Subcutaneous adipose tissue (tissue), 4 donors: ENCODE data around the gene NT5DC4. TPM values are rescaled to one million over a fixed set of nuclear protein-coding genes. Genes with fewer than 3 reads are reported as not detected.

Experiments
- CTCF ChIP-seq: fragments of 450-650 bp; IDR thresholded peaks from one replicate; pipeline ENCODE4 v1.5.1; 2016; ENCODE audit warnings: low read depth, mild to moderate bottlenecking, control low read depth, antibody characterized with exemption, moderate library complexity
- total RNA-seq, 4 donors: library from RNA; depleted of rRNA; stranded (reverse); fragments of >200 nt; gene quantifications; one replicate each; pipeline ENCODE4 v1.1.0, GENCODE V29; 2016

Gene NT5DC4
- total RNA-seq, 4 donors from 2014 or later = not detected

- no peak for TF ChIP-seq CTCF
These were observed 10.0 kb downstream of the NT5DC4 start for GRCh38 chr2:112730791-112731190.

- no peak for TF ChIP-seq CTCF
These were observed 10.7 kb downstream of the NT5DC4 start for GRCh38 chr2:112731479-112731878.

- no peak for TF ChIP-seq CTCF
These were observed 12.6 kb downstream of the NT5DC4 start for GRCh38 chr2:112733456-112733855.

GRCh38 chr2:112733871-112734270 is 13.1 kb downstream of the NT5DC4 start:
- no peak for TF ChIP-seq CTCF

- TF ChIP-seq CTCF = no peak
These were observed 16.9 kb downstream of the NT5DC4 start for GRCh38 chr2:112737542-112738232.

GRCh38 chr2:112740527-112740926 is 19.7 kb downstream of the NT5DC4 start:
- no peak for TF ChIP-seq CTCF

- no peak for TF ChIP-seq CTCF
These were observed 29.1 kb downstream of the NT5DC4 start for GRCh38 chr2:112749755-112750559.
